Measurements from ENCODE around the gene NIPA2.

The NIPA2 gene

DNA sequence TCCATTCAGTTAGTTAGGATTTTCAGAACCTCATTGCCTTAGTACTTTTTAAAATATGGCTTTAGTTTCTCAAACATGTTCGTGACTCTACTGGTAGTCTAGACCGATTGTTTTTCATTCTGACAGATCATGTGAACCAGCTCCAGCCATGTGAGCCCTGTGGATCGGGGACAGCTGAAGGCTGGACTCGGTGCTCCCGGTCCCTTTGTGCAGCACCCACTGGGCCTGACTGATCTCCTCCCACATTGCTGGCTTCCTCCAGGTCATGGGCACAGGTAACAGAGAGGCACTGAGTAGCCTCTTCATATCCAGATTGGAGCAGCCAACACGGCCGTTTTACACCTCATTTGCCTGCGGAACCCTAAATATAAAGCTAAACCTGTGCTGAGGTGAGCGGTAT is 30.5 kb downstream of the NIPA2 start:
- Histone ChIP-seq H3K4me1 (ENCODE audit: insufficient read depth, low read length) (peaks cover 11% of the 10 kb centered on the region), H3K27me3 (ENCODE audit: control insufficient read depth in 1 of 2, insufficient read depth in 2 of 2, low read length in 2 of 2) (no peaks in the 10 kb centered on the region), H3K9ac (ENCODE audit: low read length) (no peak overlapping the region), H3K36me3 (ENCODE audit: insufficient read depth, low read length) (peaks cover 61% of the 10 kb centered on the region), H3K4me3 (ENCODE audit: low read depth in 1 of 2, low read length in 2 of 2) (no peak overlapping the region), H3K9me3 (ENCODE audit: low read length) (no peaks in the 10 kb centered on the region), H3K27ac (ENCODE audit: low read depth, low read length) (no peak overlapping the region)

DNA sequence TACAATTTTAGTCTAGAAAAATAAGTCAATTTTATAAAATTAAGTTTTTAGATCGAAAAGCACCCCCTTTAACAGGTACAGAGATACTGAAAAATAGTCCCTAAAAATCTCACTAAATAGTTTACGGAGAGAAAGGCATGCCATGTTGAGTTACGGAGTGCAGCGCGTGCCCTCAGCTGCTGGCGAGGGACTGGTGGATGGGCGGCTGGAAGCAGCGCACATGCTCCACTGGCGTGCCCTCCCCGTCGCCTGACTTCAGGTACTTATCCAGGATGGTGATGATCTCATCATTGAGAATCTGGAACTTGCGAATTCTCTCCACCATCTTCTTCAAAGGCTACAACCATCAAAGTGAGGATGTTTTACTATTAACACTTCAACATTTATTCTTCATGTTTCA is 31.4 kb downstream of the NIPA2 start:
- H3K9me3 ChIP-seq (ENCODE audit: low read length) = no peaks in the 10 kb centered on the region
- no peak overlapping the region for H3K9ac ChIP-seq (ENCODE audit: low read length)
- no peak overlapping the region for H3K27ac ChIP-seq (ENCODE audit: low read depth, low read length)
- peaks cover 11% of the 10 kb centered on the region for H3K4me1 ChIP-seq (ENCODE audit: insufficient read depth, low read length)
- H3K4me3 ChIP-seq (ENCODE audit: low read depth in 1 of 2, low read length in 2 of 2) = no peak overlapping the region
- no peaks in the 10 kb centered on the region for H3K27me3 ChIP-seq (ENCODE audit: control insufficient read depth in 1 of 2, insufficient read depth in 2 of 2, low read length in 2 of 2)
- H3K36me3 ChIP-seq (ENCODE audit: insufficient read depth, low read length) = peaks cover 67% of the 10 kb centered on the region

DNA sequence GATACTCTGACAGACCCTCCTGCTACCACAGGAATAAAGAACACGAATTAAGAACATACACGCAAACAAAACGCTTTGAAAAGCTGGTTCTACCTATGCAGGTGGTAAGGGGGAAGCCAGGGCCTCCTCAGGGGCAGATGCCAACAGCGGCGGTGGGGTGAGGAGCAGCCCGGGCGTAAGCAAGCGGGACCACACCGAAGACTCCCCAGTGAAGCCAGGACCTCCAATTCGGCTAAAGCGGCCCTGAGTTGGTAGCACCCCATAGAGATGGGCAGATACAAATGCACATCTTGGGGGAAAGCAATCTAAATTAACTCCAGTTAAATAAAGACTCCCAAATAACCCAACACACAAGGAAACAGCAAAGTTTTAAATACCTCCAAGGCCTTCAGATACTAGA is 32.4 kb downstream of the NIPA2 start:
- Histone ChIP-seq H3K4me3 (ENCODE audit: low read depth in 1 of 2, low read length in 2 of 2) (no peak overlapping the region), H3K27me3 (ENCODE audit: control insufficient read depth in 1 of 2, insufficient read depth in 2 of 2, low read length in 2 of 2) (no peaks in the 10 kb centered on the region), H3K4me1 (ENCODE audit: insufficient read depth, low read length) (peaks cover 11% of the 10 kb centered on the region), H3K9me3 (ENCODE audit: low read length) (no peaks in the 10 kb centered on the region), H3K27ac (ENCODE audit: low read depth, low read length) (no peak overlapping the region), H3K36me3 (ENCODE audit: insufficient read depth, low read length) (peaks cover 62% of the 10 kb centered on the region), H3K9ac (ENCODE audit: low read length) (no peak overlapping the region)

DNA sequence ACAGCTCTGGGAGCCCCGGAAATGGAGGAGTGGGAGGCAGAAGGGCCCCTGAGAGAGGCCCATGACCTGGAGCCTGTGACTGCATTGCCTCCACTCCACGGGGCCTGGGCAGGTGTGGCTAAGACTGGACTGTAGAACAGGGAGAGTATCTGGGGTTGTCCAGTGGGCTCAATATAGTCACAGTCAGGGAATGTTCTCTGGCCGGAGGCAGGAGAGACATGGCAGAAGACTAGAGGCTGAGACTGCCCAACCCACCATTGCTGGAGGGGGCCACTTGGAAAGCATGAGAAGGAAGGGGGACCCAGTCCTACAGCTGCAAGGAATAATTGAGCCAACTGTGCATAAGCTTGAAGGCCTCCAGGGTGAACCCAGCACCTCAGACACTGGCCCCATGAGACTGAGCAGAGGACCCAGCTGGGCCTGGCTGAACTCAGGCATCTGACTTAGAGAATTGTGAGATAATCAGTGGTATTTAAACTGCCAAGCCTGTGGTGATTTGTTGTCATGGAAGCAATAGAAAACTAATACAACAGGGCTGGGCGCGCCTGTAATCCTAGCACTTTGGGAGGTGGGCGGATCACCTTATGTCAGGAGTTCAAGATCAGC is 33.1 kb downstream of the NIPA2 start:
- peaks cover 58% of the 10 kb centered on the region for H3K36me3 ChIP-seq (ENCODE audit: insufficient read depth, low read length)
- H3K27me3 ChIP-seq (ENCODE audit: control insufficient read depth in 1 of 2, insufficient read depth in 2 of 2, low read length in 2 of 2) = no peaks in the 10 kb centered on the region
- peaks cover 11% of the 10 kb centered on the region for H3K4me1 ChIP-seq (ENCODE audit: insufficient read depth, low read length)
- no peaks in the 10 kb centered on the region for H3K9me3 ChIP-seq (ENCODE audit: low read length)
- no peak overlapping the region for H3K27ac ChIP-seq (ENCODE audit: low read depth, low read length)
- H3K9ac ChIP-seq (ENCODE audit: low read length) = no peak overlapping the region
- H3K4me3 ChIP-seq (ENCODE audit: low read depth in 1 of 2, low read length in 2 of 2) = no peak overlapping the region

DNA sequence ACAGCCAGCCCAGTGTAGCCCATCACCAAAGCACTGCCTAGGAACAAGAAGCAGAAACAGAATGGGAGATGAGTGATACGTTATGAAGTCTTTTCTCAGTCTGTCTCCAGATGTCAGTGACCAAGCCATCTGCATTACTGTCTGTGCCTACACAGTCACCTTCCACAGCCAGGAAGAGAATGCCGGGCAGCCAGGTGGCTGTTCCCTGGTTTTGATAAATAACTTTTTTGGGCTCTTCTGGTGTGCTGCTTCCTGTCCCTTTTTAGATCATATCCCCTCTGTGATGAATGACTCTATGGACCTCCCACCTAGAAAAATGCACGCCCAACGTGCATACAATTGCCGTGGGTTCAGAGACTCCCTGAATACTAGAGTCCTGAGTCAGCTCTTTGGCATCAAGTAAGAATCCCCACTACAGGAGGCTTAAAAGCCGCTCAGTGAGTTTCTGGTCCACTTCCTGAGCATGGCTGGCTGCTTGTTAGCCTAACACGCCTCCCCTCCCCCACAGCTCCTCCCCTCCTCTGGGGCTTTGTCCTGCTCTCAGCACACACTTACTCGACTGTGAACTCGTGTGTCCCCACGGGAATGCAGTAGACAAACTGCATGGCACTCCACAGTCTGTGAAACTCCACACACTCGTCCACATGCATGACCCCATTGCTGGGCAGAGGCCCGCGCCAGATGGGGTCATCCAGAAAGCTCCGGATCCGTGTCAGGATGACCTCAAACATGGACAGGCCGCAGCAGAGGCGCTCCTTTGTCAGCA is 34.7 kb downstream of the NIPA2 start:
- Histone ChIP-seq H3K4me1 (ENCODE audit: insufficient read depth, low read length) (peaks cover 11% of the 10 kb centered on the region), H3K9me3 (ENCODE audit: low read length) (no peaks in the 10 kb centered on the region), H3K4me3 (ENCODE audit: low read depth in 1 of 2, low read length in 2 of 2) (no peak overlapping the region), H3K9ac (ENCODE audit: low read length) (no peak overlapping the region), H3K27me3 (ENCODE audit: control insufficient read depth in 1 of 2, insufficient read depth in 2 of 2, low read length in 2 of 2) (no peaks in the 10 kb centered on the region), H3K27ac (ENCODE audit: low read depth, low read length) (no peak overlapping the region), H3K36me3 (ENCODE audit: insufficient read depth, low read length) (peaks cover 61% of the 10 kb centered on the region)

DNA sequence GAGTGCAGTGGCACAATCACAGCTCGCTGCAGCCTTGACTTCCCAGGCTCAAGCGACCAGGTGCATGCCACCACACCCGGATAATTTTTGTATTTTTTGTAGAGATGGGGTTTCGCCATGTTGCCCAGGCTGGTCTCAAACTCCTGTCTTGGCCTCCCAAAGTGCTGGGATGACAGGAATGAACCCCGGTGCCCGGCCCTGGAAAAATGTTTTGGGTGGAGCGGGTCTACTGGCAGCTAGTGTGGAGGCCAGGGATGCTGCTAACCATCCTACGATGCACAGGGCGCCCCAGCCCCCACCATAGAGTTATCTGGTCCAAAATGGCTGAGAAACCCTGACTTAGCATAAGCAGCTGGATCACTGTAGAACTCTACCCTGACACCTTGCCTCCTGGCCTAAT is 35.4 kb downstream of the NIPA2 start:
- H3K4me1 ChIP-seq (ENCODE audit: insufficient read depth, low read length) = peaks cover 5% of the 10 kb centered on the region
- H3K27me3 ChIP-seq (ENCODE audit: control insufficient read depth in 1 of 2, insufficient read depth in 2 of 2, low read length in 2 of 2) = no peaks in the 10 kb centered on the region
- no peak overlapping the region for H3K27ac ChIP-seq (ENCODE audit: low read depth, low read length)
- no peak overlapping the region for H3K9ac ChIP-seq (ENCODE audit: low read length)
- H3K36me3 ChIP-seq (ENCODE audit: insufficient read depth, low read length) = peaks cover 61% of the 10 kb centered on the region
- no peaks in the 10 kb centered on the region for H3K9me3 ChIP-seq (ENCODE audit: low read length)
- no peak overlapping the region for H3K4me3 ChIP-seq (ENCODE audit: low read depth in 1 of 2, low read length in 2 of 2)

DNA sequence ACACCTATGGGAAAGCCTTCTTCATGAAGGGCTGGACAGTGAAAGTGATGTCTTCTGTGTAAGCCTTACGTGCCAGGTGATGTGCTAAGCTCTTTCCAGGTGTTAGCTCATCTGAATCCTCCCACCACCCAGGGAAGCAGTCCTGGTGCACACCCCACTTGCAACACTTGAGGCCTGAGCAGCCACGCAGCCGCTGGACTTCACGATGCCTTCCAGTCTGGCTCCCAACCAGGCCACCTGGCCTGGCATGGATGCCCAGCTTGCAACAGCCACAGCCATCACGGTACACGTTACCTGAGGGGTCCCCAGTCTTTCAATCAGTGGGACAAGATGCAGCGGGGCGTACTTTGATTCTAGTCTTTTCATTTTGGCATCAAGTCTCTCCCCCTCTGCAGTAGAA is 35.8 kb downstream of the NIPA2 start:
- H3K27me3 ChIP-seq (ENCODE audit: control insufficient read depth in 1 of 2, insufficient read depth in 2 of 2, low read length in 2 of 2) = no peaks in the 10 kb centered on the region
- H3K4me3 ChIP-seq (ENCODE audit: low read depth in 1 of 2, low read length in 2 of 2) = no peak overlapping the region
- H3K27ac ChIP-seq (ENCODE audit: low read depth, low read length) = no peak overlapping the region
- no peaks in the 10 kb centered on the region for H3K9me3 ChIP-seq (ENCODE audit: low read length)
- peaks cover 1% of the 10 kb centered on the region for H3K4me1 ChIP-seq (ENCODE audit: insufficient read depth, low read length)
- H3K36me3 ChIP-seq (ENCODE audit: insufficient read depth, low read length) = peaks cover 57% of the 10 kb centered on the region
- no peak overlapping the region for H3K9ac ChIP-seq (ENCODE audit: low read length)

DNA sequence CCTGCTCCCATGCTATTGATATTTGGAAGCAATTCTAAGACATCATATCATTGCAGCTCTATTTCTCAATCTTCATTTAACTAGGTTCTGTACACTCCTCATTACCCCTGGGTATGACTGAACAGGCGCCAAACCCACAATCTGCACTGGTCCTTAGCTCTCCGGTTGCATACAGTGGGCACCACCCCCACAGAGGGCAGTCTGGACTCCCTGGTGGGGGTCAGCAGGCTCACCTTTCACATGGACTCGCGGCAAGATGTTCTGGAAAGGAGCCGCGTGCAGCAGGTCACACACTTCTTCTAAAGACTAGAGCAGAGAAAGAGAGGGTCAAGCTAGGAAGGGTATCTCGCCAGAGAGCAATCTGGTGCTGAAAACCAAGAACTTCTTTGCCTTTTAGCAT is 36.5 kb downstream of the NIPA2 start:
- H3K27me3 ChIP-seq (ENCODE audit: control insufficient read depth in 1 of 2, insufficient read depth in 2 of 2, low read length in 2 of 2) = no peaks in the 10 kb centered on the region
- H3K27ac ChIP-seq (ENCODE audit: low read depth, low read length) = no peak overlapping the region
- H3K9ac ChIP-seq (ENCODE audit: low read length) = no peak overlapping the region
- peaks cover 50% of the 10 kb centered on the region for H3K36me3 ChIP-seq (ENCODE audit: insufficient read depth, low read length)
- H3K4me3 ChIP-seq (ENCODE audit: low read depth in 1 of 2, low read length in 2 of 2) = no peak overlapping the region
- H3K4me1 ChIP-seq (ENCODE audit: insufficient read depth, low read length) = no peaks in the 10 kb centered on the region
- H3K9me3 ChIP-seq (ENCODE audit: low read length) = no peaks in the 10 kb centered on the region

DNA sequence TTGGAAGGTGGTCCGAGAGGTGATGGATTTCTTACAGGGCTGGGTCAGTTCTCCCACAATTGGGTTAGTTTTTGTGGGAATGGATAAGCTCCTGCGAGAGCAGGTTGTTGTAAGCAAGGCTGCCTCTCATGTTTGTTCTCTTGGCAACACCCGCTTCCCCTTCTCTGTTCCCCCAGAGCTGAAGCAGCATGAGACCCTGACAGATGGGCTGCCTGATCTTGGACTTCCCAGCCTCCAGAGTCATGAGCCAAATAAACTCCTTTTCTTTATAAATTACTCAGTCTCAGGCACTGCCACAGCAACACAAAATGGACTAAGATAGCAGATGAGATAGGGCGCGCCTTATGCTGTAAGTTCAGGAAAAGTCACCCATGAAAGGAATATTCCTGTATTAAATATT is 38.7 kb downstream of the NIPA2 start:
- Histone ChIP-seq H3K4me1 (ENCODE audit: insufficient read depth, low read length) (no peaks in the 10 kb centered on the region), H3K4me3 (ENCODE audit: low read depth in 1 of 2, low read length in 2 of 2) (no peak overlapping the region), H3K27ac (ENCODE audit: low read depth, low read length) (no peak overlapping the region), H3K27me3 (ENCODE audit: control insufficient read depth in 1 of 2, insufficient read depth in 2 of 2, low read length in 2 of 2) (no peaks in the 10 kb centered on the region), H3K36me3 (ENCODE audit: insufficient read depth, low read length) (peaks cover 52% of the 10 kb centered on the region), H3K9ac (ENCODE audit: low read length) (no peak overlapping the region), H3K9me3 (ENCODE audit: low read length) (no peaks in the 10 kb centered on the region)

DNA sequence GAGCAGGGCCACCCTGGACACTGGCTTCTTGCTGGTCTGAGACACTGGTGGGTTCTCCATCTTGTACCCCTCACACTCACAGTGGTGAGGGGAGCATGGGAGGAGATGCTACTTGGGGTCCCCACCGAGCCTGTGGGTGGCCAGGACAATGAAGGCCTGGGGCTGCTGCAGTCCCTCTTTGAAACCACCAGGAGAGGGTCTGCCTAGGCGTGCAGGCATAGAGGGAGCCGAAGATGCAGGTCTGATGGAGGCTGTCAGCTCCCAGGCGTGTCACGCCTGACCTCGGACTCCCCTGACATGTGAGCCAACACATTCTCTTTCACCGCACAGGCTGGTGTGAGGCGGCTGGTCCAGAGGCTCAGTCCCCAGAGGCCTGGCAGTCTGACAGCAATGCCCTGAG is 39.1 kb downstream of the NIPA2 start:
- no peaks in the 10 kb centered on the region for H3K27me3 ChIP-seq (ENCODE audit: control insufficient read depth in 1 of 2, insufficient read depth in 2 of 2, low read length in 2 of 2)
- peaks cover 52% of the 10 kb centered on the region for H3K36me3 ChIP-seq (ENCODE audit: insufficient read depth, low read length)
- H3K27ac ChIP-seq (ENCODE audit: low read depth, low read length) = no peak overlapping the region
- H3K9me3 ChIP-seq (ENCODE audit: low read length) = no peaks in the 10 kb centered on the region
- no peak overlapping the region for H3K4me3 ChIP-seq (ENCODE audit: low read depth in 1 of 2, low read length in 2 of 2)
- H3K9ac ChIP-seq (ENCODE audit: low read length) = no peak overlapping the region
- H3K4me1 ChIP-seq (ENCODE audit: insufficient read depth, low read length) = no peaks in the 10 kb centered on the region

DNA sequence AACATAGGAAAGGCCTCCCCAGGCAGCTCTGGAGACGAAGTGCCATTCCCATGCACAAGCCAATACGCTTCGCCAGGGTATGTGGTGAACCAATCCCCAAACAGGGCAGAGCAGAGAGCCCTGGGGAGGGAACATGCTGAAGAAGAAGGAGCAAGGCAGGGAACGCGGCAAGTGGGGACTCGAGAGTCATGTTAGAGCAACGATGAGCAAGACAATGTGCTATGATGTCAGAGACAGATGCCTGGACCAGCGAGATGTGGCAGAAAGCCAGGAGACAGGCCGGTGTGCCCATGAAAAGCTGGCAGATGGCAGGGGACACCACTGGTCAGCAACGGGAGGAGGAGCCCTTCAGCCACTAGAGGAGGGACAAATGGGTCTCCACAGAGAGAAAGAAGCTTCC is 39.6 kb downstream of the NIPA2 start:
- no peaks in the 10 kb centered on the region for H3K27me3 ChIP-seq (ENCODE audit: control insufficient read depth in 1 of 2, insufficient read depth in 2 of 2, low read length in 2 of 2)
- no peaks in the 10 kb centered on the region for H3K9me3 ChIP-seq (ENCODE audit: low read length)
- no peak overlapping the region for H3K27ac ChIP-seq (ENCODE audit: low read depth, low read length)
- no peak overlapping the region for H3K9ac ChIP-seq (ENCODE audit: low read length)
- no peaks in the 10 kb centered on the region for H3K4me1 ChIP-seq (ENCODE audit: insufficient read depth, low read length)
- peaks cover 51% of the 10 kb centered on the region for H3K36me3 ChIP-seq (ENCODE audit: insufficient read depth, low read length)
- H3K4me3 ChIP-seq (ENCODE audit: low read depth in 1 of 2, low read length in 2 of 2) = no peak overlapping the region
